GM21390 (cell line): ENCODE data around the gene SPPL2B.

Source experiments
- ATAC-seq: cut with Tn5 transposase; IDR thresholded peaks from one replicate; pipeline ENCODE4 v1.9.1; 2021; ENCODE audit not compliant: unreplicated experiment

The SPPL2B gene

DNA sequence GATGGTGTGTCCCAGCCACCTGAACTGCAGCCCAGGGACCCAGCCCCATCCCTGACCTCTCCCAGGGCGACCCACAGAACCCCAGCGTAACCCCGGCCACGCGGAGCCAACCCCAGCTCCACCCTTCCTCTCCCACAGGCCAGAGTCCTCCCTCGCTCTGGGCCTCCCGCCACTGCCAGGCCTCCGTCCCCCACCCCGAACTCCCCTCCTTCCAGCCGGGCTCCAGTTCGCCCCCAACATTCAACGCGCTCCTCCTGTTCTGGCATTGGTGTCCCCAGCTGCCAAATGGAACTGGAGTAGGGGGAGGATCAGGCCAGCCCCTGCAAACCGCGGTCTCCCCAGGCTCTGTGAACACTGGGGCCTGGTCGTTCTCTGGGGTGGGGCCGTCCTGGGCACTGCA is 28.0 kb upstream of the SPPL2B start:
- ATAC-seq = no peak

DNA sequence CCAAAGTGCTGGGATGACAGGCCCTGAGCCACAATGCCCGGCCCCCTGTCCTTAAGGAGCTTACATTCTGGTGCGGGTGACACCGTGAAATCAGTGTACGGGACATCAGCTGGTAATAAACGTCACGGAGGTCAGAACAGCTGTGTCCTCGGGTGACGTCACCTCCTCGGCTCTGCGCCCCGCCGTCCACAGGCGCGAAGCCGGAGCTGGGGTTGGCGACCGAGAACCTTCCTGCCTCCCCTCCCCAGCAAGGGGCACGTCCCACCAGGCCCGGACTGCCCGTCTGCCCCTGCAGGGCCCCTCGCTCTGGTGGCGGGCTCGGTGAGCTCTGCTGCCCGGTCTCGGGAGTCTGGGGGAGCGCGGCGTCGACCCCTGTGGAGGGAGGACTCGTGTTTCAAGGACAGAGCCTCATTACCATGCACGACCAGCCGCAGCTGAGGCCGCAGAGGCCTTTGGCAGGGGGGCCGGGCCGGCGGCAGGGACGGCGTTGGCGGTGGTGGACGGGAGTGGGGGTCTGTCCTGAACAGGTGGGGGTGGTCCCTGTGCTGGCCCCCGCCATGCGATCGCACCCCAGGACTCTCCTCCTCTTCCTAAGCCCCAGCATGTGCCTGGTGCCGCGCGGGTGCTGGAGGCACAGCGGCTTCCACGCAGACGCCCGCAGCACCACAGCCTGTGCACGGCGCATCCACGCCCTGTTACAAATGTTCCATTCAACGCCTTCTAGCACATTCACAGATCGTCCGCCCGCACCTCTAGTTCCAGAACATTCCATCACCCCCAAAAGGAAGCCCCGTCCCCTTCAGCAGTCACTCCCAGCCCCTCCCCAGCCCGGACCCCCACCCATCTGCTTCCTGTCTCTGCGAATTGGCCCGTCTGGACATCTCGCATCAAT is 25.9 kb upstream of the SPPL2B start:
- ATAC-seq = no peak

DNA sequence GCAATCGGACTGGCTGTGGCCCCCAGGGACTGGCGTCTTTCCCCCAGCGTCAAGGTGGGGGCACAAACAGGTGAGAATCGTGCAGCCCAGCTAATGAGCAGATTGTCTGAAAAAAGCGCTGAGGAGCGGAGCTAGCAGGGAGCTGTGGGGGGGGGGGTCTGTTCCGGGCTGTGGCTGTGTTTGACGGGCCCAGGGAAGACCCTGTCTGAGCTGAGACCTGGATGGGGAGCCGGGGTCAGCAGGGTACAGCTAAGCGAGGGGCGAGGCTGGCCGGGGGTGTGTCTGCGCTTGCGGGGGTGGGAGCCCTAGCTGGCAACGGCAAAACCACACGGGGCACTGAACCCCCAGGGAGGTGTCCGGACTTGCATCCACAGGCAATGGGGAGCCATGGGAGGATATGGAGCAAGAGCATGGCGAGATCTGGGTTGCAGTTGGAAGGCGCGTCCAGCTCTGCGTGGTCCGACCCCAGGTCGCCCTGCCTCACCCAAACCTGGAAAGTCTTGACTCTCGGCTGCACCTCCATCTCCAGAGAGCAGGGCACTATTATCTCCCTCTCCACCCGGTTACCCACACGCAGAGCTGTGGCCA is 25.2 kb upstream of the SPPL2B start:
- no peak for ATAC-seq

DNA sequence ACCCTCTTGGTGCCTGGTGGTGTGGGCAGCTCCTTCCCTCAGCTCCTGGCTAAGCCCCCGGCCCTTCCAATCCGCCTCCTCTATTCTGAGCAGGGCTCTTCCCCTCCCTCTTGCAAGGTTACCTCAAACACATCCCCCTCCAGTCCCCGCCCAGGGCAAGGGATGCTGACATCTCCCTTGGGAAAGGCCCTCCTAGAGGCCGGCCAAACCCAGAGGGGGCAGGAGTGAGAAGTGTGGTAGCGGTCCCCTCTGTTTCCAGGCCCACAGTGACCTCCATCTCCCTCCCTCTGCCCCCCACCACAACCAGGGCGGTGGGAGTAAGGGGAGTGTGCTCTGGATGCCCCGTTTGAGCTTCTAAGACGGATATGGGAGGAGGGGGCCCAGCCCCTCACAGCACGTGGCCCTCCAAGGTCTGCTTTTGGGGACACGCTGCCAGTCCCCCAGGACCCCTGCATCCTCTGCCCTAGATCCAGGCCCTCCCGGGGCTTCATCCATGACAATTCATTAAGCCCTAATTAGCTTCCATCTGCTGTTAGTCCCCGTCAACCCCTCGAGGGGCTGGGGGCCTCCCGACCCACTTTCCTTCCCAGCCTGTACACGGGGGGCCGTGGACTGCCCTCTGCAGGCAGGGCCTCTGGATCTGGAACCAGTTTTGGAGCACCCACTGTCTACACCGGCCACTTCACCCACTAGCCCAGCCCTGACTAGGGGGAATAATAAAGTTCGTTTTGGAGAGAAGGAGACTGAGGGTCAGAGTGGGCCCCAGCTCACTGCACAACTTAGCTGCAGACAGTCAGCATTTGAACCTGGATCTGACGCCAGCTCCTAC is 22.8 kb upstream of the SPPL2B start:
- ATAC-seq = no peak

DNA sequence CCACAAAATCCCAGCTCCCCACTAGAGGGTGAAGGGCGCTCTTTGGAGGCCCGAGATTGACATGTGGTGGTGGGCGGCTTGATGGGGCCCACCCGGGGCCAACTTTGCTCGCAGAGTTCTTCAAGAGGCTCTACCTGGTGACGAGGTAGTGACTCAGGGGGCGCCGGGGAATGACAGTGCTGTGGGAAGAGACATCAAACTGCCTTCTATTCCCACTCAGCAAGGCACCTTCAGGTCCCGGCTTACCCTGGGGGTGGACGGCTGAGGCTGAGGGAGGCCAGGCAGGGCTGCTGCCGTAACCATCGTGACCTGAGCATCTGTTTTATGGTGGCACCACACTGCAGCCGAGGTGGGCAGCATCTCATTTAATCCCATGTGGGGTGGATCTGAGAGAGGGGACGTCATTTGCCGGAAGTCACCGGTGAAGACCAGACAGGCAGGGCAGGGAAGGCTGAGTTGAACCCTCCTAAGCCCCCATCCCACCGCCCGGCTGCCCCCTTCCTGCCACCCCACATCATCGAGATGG is 22.1 kb upstream of the SPPL2B start:
- ATAC-seq = no peak

DNA sequence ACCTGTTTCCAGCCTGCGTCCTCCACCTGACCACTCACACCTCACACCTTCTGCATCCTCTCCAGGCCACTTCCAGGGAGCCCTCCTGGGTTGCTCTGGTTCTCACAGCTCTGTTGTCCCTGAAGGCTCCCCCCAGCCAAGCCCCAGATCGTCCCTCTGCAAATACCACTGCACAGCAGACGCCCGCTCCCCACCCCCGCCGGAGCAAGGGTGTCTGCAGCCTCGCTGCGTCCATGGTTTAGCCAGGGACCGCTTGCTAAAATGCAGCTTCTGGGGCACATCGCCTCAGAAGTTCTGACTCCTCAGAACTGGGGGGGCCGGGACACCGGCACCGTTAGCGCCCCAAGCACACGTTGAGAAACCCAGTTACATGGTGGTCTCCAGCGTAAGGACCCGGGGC is 21.5 kb upstream of the SPPL2B start:
- ATAC-seq = no peak

DNA sequence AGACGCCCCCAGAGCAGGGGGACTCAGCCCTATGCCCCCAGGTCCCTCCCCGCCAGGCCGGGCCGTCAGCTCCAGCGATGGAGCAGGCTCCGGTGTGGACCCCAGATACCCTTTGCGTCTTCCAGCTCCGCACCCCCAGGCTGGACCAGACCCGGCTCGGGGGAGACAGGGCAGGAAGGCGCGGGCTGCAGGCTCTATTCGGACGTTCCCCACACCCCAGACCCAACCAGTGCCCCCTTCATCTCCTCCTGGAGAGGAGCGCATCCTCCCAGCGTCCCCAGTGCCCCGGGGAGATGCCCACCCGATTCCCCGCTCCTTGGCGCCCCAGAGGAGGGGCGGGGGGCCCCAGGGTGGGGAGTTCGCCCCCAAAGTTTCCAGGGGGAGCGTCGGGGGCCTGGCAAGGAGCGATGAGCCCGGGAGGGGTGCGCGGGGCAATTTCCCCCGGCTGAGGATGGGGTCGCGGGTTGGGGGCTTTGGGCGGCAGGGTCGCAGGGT is 20.9 kb upstream of the SPPL2B start:
- no peak for ATAC-seq

DNA sequence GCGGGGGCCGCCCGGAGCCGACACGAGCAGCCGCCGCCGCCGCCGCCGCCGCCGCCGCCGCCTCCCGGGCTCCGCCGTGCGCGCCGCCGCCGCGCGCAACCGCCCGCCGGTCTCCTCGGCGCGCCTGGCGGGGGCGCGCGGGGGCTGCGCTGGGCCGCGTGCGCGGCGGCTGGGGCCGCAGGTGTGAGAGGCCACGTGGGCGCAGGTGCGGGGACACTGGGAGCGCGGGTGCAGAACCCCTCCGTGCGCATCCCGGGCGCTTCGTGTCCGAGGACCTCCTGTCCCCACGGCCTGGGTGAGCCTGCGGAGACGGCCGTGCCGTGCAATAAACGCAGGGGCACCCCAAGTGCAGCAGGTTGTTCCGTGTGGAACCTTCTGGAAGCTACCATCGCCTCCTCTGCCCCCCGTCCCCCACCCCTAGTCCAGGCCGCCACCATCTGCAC is 20.3 kb upstream of the SPPL2B start, which contains the start of gene LINGO3:
TSS of gene LINGO3 (minus strand) at position 41 of the 443 bp plus-strand sequence. CDS start 16,378 bp downstream, outside the sequence.
- no peak for ATAC-seq

DNA sequence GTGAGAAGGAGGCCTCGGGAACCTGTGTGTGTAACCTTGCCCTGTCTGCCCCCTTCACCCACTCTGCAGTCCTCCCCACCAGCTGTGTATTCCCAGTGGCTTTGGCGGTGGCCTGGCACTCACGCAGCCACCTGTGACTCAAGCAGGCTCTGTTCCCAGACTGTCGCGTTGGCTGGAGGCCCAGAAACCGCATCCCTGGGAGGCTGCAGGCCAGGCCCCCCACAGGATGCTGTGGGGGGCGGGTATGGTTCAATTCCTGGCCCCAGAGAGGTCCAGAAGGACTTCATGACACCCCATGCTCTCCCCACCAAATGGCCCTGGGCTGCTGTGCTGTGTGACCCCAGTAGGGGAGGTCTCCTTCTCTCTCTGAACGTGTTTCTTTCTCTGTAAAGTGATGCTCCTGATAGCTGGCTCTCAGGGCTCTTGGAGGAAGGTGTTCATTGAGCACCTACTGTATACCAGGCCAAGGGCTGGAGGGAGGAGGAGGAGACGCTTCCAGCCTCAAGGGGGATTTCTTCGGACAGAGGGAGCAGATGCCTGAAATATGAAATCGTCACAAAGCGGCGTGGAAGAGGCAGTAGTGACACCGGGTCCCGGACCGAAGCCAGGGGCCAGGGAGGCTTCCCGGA is 18.6 kb upstream of the SPPL2B start:
- ATAC-seq = no peak

DNA sequence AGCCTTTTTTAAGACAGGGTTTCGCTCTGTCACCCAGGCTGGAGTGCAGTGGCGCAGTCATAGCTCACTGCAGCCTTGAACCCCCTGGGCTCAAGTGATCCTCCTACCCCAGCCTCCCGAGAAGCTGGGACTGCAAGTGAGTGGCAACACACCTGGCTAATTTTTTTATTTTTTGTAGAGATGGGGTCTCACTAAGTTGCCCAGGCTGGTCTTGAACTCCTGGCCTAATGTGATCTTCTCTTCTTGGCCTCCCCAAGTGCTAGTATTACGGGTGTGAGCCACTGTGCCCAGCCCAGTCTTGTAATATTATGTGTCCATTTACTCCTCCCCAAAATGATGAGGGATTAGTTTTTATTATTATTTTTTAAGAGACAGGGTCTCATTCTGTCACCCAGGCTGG is 17.4 kb upstream of the SPPL2B start:
- ATAC-seq = no peak

DNA sequence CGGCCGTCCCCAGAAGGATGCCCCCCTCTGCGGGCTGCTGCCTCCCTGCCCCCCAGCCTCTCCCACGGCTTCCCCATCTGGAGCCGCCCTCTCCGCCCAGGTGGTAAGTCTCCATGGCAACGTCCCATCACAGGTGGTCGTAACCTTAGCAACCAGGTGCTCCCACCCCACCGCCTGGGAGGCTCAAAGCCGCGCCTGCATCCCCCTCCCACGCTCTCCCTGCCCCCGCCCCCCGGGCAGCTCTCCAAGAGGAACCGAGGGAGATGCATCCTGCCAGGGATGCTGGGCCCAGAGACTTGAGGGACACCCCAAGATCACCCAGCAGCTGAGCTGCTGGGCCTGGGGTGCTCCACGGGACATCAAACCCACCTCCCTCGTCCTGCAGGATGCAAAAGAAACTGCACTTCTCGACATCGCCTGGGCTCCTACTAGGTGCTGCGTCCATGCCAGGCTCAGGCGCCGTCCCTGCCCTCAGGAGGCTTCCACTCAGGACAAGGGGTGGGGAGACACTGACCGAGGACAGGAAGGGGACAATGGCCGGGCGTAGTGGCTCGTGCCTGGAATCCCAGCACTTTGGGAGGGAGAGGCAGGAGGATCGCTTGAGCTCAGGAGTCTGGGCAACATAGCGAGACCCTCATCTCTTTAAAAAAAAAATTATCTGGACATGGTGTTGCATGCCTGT is 15.5 kb upstream of the SPPL2B start:
- ATAC-seq = no peak

DNA sequence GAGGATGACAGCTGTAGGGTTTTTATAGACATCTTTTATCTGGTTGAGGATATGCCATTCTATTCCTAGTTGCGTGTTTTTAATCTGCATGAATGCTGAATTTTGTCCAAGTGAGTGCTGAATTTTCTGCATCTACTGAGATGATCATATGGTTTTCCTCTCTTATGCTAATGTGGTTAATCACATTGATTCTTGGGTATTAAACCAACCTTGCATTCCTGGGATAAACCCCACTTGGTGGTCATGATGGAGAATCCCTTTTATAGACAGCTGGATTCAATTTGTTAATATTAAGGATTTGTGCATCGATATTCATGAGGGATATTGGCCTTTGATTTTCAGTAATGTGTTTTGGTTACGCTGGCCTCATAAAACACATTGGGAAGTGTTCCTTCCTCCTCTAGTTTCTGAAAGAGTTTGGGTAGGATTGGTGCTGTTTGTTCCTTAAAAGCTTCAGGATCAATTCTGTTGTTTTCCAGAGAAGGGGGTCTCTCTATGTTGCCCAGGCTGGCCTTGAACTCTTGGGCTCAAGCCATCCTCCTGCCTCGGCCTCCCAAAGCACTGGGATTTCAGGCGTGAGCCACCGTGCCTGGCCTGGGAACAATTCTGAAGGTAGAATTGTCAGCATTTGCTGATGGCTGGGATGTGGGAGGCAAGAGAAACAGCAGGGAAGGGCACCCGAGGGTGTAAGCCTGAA is 13.2 kb upstream of the SPPL2B start:
- ATAC-seq = no peak

DNA sequence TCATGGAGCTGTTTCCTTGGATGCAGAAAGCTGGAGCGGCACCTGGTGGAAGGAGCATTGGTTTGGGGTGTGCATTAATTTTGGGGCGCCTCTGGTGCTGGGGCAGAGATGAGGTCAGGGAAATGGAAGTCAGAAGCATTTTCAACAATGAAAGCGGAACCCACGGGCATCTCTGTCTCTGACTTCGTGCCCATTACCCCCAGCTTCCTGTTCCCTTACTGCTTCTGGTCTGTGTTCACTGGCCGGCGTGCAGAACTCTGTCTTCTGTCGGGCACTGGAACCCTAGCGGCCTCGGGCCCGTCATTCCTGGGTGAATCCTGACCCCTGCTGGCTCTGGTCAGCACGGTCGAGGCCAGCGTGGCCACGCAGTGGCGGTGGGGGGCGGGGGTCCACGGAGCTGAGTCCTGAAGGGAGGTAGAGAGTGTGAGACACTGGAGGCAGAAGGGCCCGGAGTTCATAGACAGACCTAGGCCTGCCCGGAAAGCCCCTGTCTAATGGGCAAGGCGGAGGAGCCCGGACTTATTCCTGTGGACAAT is 12.6 kb upstream of the SPPL2B start:
- ATAC-seq = no peak

DNA sequence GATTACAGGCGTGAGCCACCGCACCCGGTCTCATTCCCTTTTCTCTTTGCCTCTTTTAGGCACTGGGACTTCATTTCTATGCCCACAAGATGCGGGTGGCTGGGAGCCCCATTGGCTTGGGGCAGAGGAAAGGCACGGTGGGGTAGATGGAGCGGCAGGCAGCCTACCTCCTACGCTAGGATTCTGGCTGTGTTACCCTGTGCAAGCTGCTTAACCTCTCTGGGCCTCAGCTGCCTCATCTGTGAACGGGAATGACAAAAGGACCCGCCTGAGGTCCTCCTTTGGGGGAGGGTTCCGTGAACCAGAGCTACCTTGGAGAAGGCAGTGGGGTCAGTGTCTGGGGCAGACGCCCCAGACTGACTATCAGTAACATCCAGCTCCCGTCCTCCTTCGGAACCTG is 11.2 kb upstream of the SPPL2B start:
- no peak for ATAC-seq

DNA sequence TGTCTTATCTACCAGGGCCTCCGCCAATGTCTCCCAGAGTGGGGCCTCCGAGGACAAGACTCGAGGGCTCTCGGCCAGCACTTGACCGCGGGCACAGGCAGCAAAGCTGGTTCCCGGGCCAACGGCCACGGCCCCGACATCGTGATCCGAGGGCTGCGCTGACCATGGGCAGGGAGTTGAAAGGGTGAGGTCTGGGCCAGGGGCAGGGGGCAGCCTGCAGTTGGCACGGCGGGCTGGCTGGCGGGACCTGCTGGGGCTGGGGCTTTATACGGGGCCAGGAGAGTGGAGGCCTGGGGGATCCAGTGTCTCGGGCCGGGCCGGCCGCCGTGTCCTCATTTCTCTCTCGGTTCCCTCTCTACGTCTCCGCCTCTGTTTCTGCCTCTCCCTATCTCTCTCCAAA is 10.7 kb upstream of the SPPL2B start:
- no peak for ATAC-seq

DNA sequence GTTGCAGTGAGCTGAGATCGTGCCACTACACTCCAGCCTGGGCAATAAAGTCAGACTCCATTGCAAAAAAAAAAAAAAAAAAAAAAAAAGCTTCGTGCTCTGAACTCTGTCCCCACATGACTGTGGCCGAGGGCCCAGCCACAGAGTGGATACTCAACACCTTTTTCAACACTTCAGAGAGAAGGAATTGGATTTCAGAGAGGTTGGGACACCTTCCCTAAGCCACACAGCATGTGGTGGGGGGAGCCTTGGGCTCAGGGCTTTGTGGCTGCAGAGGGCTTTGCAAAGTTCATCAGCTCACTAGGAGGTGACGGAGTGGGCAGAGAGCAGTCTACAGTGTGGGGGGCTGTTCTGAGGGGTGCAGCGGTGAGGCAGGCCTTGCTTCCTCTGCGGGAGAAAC is 9.6 kb upstream of the SPPL2B start:
- ATAC-seq = no peak

DNA sequence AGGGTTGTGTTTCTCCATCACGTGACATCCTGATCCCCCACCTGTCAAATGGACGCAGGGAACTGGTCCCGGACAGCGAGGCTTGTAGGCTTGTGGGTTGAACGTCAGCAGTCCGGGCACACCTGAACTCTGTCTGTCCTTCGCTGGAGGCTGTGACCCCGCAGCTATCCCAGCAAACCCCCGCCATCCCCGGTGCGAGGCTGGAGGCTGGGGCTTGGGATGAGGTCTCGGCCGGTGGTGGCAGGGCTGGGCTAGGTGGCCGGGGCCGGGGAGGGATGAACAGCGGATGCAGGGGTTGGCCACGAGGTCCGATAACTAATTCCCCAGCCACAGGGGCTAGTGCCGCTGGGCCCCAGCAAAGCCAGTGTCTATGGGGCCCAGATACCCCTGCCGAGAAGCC is 8.9 kb upstream of the SPPL2B start:
- ATAC-seq = no peak

DNA sequence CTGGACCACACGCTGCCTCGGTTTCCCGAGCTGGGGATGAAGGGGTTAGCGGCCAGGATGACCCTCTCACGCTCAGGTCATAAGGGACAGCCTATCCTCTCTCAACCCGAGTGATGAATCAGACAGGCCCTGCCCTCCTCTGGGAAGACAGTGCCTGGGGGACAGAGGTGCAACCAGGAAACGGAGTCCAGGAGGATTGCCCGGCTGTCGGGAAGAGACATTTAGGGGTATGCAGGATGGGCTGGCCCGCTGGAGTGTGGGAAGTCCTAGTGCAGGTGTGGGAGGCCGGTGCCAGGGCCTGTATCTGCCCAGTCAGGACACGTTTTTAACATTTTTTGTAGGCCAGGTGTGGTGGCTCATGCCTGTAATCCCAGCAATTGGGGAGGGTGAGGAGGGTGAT is 8.4 kb upstream of the SPPL2B start:
- ATAC-seq = no peak

DNA sequence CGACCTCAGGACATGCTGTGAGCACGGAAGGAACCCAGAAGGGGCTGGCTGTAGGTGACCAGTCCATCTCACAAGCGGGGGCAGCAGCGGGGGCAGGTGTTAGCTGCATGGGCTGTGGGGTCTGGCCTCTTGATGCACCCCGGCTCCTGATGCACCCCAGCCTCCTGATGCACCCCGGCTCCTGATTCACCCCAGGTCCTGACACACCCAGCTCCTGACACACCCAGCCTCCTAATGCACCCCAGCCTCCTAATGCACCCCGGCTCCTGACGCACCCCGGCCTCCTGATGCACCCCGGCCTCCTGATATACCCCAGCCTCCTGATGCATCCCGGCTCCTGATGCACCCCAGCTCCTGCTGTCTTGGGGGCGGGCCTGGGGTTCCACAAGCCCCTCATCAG is 7.5 kb upstream of the SPPL2B start:
- no peak for ATAC-seq
